WTC11 (cell line): ENCODE data around the gene C1QTNF6. TPM values are rescaled to one million over a fixed set of nuclear protein-coding genes. Genes with fewer than 3 reads are reported as not detected.

ENCODE experiments used
- ATAC-seq: fragments of 200-7000 bp; cut with Tn5 transposase; 2 replicates; pipeline ENCODE4 v1.10.0; 2021; ENCODE audit warnings: mild to moderate bottlenecking, moderate library complexity
- CTCF ChIA-PET: fragments of 300-600 bp; sonication (Branson Sonifier 250); formaldehyde crosslinking; loops from one replicate; lab custom pipeline; 2021; ENCODE audit warnings: antibody characterized with exemption; lab: Charles Lee
- POLR2A ChIA-PET: fragments of 350-600 bp; sonication (Branson Sonifier 250); formaldehyde crosslinking; loops from one replicate; lab custom pipeline; 2021; ENCODE audit warnings: antibody characterized with exemption; lab: Charles Lee
- DNase-seq: peaks from one replicate; pipeline ENCODE4 v3.0.0; 2021; ENCODE audit warnings: low spot score
- H3K27ac Mint-ChIP-seq: 2 replicates; pipeline ENCODE4 v1.8.0; 2021; ENCODE audit warnings: mixed read lengths
- H3K27me3 Mint-ChIP-seq: 2 replicates; pipeline ENCODE4 v1.8.0; 2021; ENCODE audit warnings: low read depth, mild to moderate bottlenecking, moderate library complexity, mixed read lengths
- H3K36me3 Mint-ChIP-seq: 2 replicates; pipeline ENCODE4 v1.8.0; 2021; ENCODE audit warnings: mixed read lengths
- H3K4me1 Mint-ChIP-seq: 2 replicates; pipeline ENCODE4 v1.8.0; 2022; ENCODE audit warnings: mixed read lengths
- H3K4me3 Mint-ChIP-seq: 2 replicates; pipeline ENCODE4 v1.8.0; 2021; ENCODE audit warnings: mild to moderate bottlenecking, moderate library complexity, mixed read lengths
- H3K9me3 Mint-ChIP-seq: 2 replicates; pipeline ENCODE4 v1.8.0; 2021; ENCODE audit warnings: mixed read lengths
- CBFB ChIP-seq: sonication (generic); formaldehyde crosslinking; IDR thresholded peaks from 2 replicates; pipeline ENCODE4 v1.8.1; 2022; ENCODE audit warnings: mild to moderate bottlenecking, low read depth, missing genetic modification reagents
- CREM ChIP-seq: sonication (generic); formaldehyde crosslinking; IDR thresholded peaks from 2 replicates; pipeline ENCODE4 v1.8.1; 2022; ENCODE audit warnings: mild to moderate bottlenecking, missing genetic modification reagents, moderate library complexity
- ESRRA ChIP-seq: sonication (generic); formaldehyde crosslinking; IDR thresholded peaks from 2 replicates; pipeline ENCODE4 v1.8.1; 2022; ENCODE audit warnings: mild to moderate bottlenecking, missing genetic modification reagents, borderline replicate concordance
- FOXJ3 ChIP-seq: sonication (generic); formaldehyde crosslinking; IDR thresholded peaks from 2 replicates; pipeline ENCODE4 v1.9.0; 2021; ENCODE audit warnings: missing genetic modification reagents, mild to moderate bottlenecking, borderline replicate concordance
- FOXP1 ChIP-seq: sonication (generic); formaldehyde crosslinking; IDR thresholded peaks from 2 replicates; pipeline ENCODE4 v1.8.0; 2022; ENCODE audit warnings: missing genetic modification reagents, mild to moderate bottlenecking, moderate library complexity, borderline replicate concordance
- GTF2I ChIP-seq: fragments of 250-450 bp; sonication (Bioruptor Pico); conservative IDR thresholded peaks from 2 replicates; pipeline ENCODE4 v1.4.0; 2021; ENCODE audit warnings: mild to moderate bottlenecking
- IRF2 ChIP-seq: sonication (generic); formaldehyde crosslinking; IDR thresholded peaks from 2 replicates; pipeline ENCODE4 v1.8.0; 2022; ENCODE audit warnings: low read depth, missing genetic modification reagents, borderline replicate concordance
- MAX ChIP-seq: sonication (generic); formaldehyde crosslinking; IDR thresholded peaks from 2 replicates; pipeline ENCODE4 v1.8.0; 2022; ENCODE audit warnings: mild to moderate bottlenecking, missing genetic modification reagents
- NR1H2 ChIP-seq: sonication (generic); formaldehyde crosslinking; IDR thresholded peaks from 2 replicates; pipeline ENCODE4 v1.9.0; 2021; ENCODE audit warnings: mild to moderate bottlenecking, moderate library complexity, missing genetic modification reagents
- OVOL2 ChIP-seq: fragments of 250-450 bp; sonication (Bioruptor Pico); IDR thresholded peaks from 2 replicates; pipeline ENCODE4 v1.9.0; 2021; ENCODE audit warnings: mild to moderate bottlenecking, borderline replicate concordance
- RELA ChIP-seq: sonication (generic); formaldehyde crosslinking; IDR thresholded peaks from 2 replicates; pipeline ENCODE4 v1.8.1; 2022; ENCODE audit warnings: missing genetic modification reagents, mild to moderate bottlenecking, borderline replicate concordance
- SMAD3 ChIP-seq: sonication (generic); formaldehyde crosslinking; IDR thresholded peaks from 2 replicates; pipeline ENCODE4 v1.8.0; 2022; ENCODE audit warnings: missing genetic modification reagents, mild to moderate bottlenecking, borderline replicate concordance
- USF2 ChIP-seq: sonication (generic); formaldehyde crosslinking; IDR thresholded peaks from 2 replicates; pipeline ENCODE4 v1.8.1; 2023; ENCODE audit warnings: mild to moderate bottlenecking, missing genetic modification reagents, moderate library complexity
- ZMAT4 ChIP-seq: fragments of 250-450 bp; sonication (Bioruptor Pico); IDR thresholded peaks from 2 replicates; pipeline ENCODE4 v1.9.0; 2021; ENCODE audit warnings: mild to moderate bottlenecking
- ZNF317 ChIP-seq: sonication (generic); formaldehyde crosslinking; IDR thresholded peaks from 2 replicates; pipeline ENCODE4 v1.8.1; 2023; ENCODE audit warnings: low read depth, mild to moderate bottlenecking, moderate library complexity, missing genetic modification reagents, borderline replicate concordance
- ZNF671 ChIP-seq: fragments of 250-450 bp; sonication (Bioruptor Pico); IDR thresholded peaks from 2 replicates; pipeline ENCODE4 v1.8.0; 2021; ENCODE audit warnings: mild to moderate bottlenecking
- ZSCAN18 ChIP-seq: fragments of 250-450 bp; sonication (Bioruptor Pico); IDR thresholded peaks from 2 replicates; pipeline ENCODE4 v2.1.2; 2022; ENCODE audit warnings: mild to moderate bottlenecking, moderate library complexity
- total RNA-seq: library from RNA; stranded (reverse); gene quantifications from 3 replicates; pipeline ENCODE4 v1.2.3, GENCODE V29; 2021

Gene C1QTNF6
- total RNA-seq, 1 experiment from 2014 or later = 5.9 TPM

- TF ChIP-seq ZSCAN18 (CRISPR knock-in tag) = no peak
These were observed 41.2 kb upstream of the C1QTNF6 start (continued) for GRCh38 chr22:37229012-37229804.

GRCh38 chr22:37228106-37229011, 40.3 kb upstream of the C1QTNF6 start:
- ATAC-seq (no peak), DNase-seq (no peak)
- no peaks in the 10 kb centered on the region; the same call in 1 of the 2 replicates for H3K27me3 Mint-ChIP-seq
- no peaks in the 10 kb centered on the region; the same call in 1 of the 2 replicates for H3K4me1 Mint-ChIP-seq
- ChIA-PET CTCF (interaction anchor here (1.4 to 1.6 kb wide), 4 partner anchors 10 to 31 kb away, joined by 3 to 15 read pairs (median 6); no protein-coding TSS in a partner anchor), POLR2A (no interaction called here)
- no peak overlapping the region for H3K27ac Mint-ChIP-seq
- no peaks in the 10 kb centered on the region for H3K9me3 Mint-ChIP-seq
- no peak for TF ChIP-seq ZNF671 (CRISPR knock-in tag)
- TF ChIP-seq USF2 (CRISPR knock-in tag) = no peak
- TF ChIP-seq FOXP1 (CRISPR knock-in tag) = no peak
- TF ChIP-seq ZMAT4 (CRISPR knock-in tag) = no peak
- no peak for TF ChIP-seq ESRRA (CRISPR knock-in tag)
- no peak for TF ChIP-seq RELA (CRISPR knock-in tag)
- no peaks in the 10 kb centered on the region for H3K36me3 Mint-ChIP-seq
- no peak overlapping the region for H3K4me3 Mint-ChIP-seq

GRCh38 chr22:37226514-37226913, 38.5 kb upstream of the C1QTNF6 start:
- H3K36me3 Mint-ChIP-seq = no peaks in the 10 kb centered on the region
- CTCF ChIA-PET = interaction anchor here (1.0 to 2.2 kb wide), 8 partner anchors 10 to 246 kb away, joined by 3 to 21 read pairs (median 5); partner anchors contain the start of gene RAC2
- peaks cover 3% of the 10 kb centered on the region for H3K27me3 Mint-ChIP-seq
- H3K27ac Mint-ChIP-seq = no peak overlapping the region
- no peak overlapping the region for H3K4me3 Mint-ChIP-seq
- no peak for TF ChIP-seq SMAD3
- no peak for TF ChIP-seq IRF2 (CRISPR knock-in tag)
- no peak for TF ChIP-seq CREM (CRISPR knock-in tag)
- TF ChIP-seq CBFB (CRISPR knock-in tag) = no peak
- TF ChIP-seq, all 79 proteins: peak for 0
- peaks cover 3% of the 10 kb centered on the region for H3K9me3 Mint-ChIP-seq
- no peaks in the 10 kb centered on the region; the same call in 1 of the 2 replicates for H3K4me1 Mint-ChIP-seq
- no peak for DNase-seq
- POLR2A ChIA-PET = no interaction called here
- ATAC-seq = no peak

- POLR2A ChIA-PET = no interaction called here
- no peaks in the 10 kb centered on the region for H3K36me3 Mint-ChIP-seq
- H3K27me3 Mint-ChIP-seq = peaks cover 5% of the 10 kb centered on the region
- ATAC-seq = no peak
- CTCF ChIA-PET = interaction anchor here (1.0 to 2.2 kb wide), 11 partner anchors 10 to 370 kb away, joined by 3 to 21 read pairs (median 5); partner anchors contain the start of gene RAC2
- no peak overlapping the region for H3K4me3 Mint-ChIP-seq
- H3K4me1 Mint-ChIP-seq = no peaks in the 10 kb centered on the region; the same call in none of the 2 replicates
- TF ChIP-seq ZNF317 (CRISPR knock-in tag) (no peak), OVOL2 (CRISPR knock-in tag) (no peak), USF2 (CRISPR knock-in tag) (no peak), MAX (no peak), GTF2I (CRISPR knock-in tag) (no peak), NR1H2 (CRISPR knock-in tag) (no peak), FOXJ3 (CRISPR knock-in tag) (no peak)
- DNase-seq = no peak
- H3K9me3 Mint-ChIP-seq = peaks cover 7% of the 10 kb centered on the region
- H3K27ac Mint-ChIP-seq = no peak overlapping the region
These were observed 38.0 kb upstream of the C1QTNF6 start for GRCh38 chr22:37226087-37226486.
